Large intestine (tissue), 3 donors: ENCODE measurements around the gene NOXO1. TPM values are rescaled to one million over a fixed set of nuclear protein-coding genes. Genes with fewer than 3 reads are reported as not detected.

Source experiments
- DNase-seq, 2 donors: peaks; one replicate each; pipeline versions ENCODE4 v3.0.0 to v3.0.0-alpha.2; 2013
- H3K27ac ChIP-seq: one replicate; pipeline ENCODE4 v1.5.1; 2013; ENCODE audit warnings: low read length
- H3K27me3 ChIP-seq: 2 replicates; pipeline ENCODE4 v1.6.1; 2013; ENCODE audit warnings: low read length; ENCODE audit not compliant: control insufficient read depth, insufficient read depth
- H3K36me3 ChIP-seq: 2 replicates; pipeline ENCODE4 v1.6.1; 2013; ENCODE audit warnings: low read length; ENCODE audit not compliant: control insufficient read depth, insufficient read depth
- H3K4me1 ChIP-seq: one replicate; pipeline ENCODE4 v1.6.1; 2013; ENCODE audit warnings: low read length; ENCODE audit not compliant: control insufficient read depth, insufficient read depth
- H3K4me3 ChIP-seq: one replicate; pipeline ENCODE4 v1.5.1; 2013; ENCODE audit warnings: low read length
- H3K9me3 ChIP-seq: one replicate; pipeline ENCODE4 v1.6.1; 2013; ENCODE audit warnings: mild to moderate bottlenecking, low read depth, low read length, moderate library complexity; ENCODE audit not compliant: control insufficient read depth
- WGBS: methylation state at CpG from one replicate; pipeline ENCODE4 v1.1.5; 2013; ENCODE audit warnings: low lambda C conversion rate; ENCODE audit not compliant: insufficient coverage; 5-methylcytosine and 5-hydroxymethylcytosine counted together
- polyA plus RNA-seq: library from polyadenylated mRNA; unstranded; fragments of 120-200 nt; gene quantifications from one replicate; pipeline ENCODE4 v1.2.1, GENCODE V29; 2013

The NOXO1 gene
- polyA plus RNA-seq, 1 donor: 2.8 TPM

- 80% methylated on average over 1 of the region's 12 CpGs for WGBS
- no peaks in the 10 kb centered on the region for H3K36me3 ChIP-seq
- DNase-seq: no peak
- H3K4me1 ChIP-seq: peaks cover 34% of the 10 kb centered on the region
- peaks cover 4% of the 10 kb centered on the region for H3K9me3 ChIP-seq
- H3K27me3 ChIP-seq: peaks cover 45% of the 10 kb centered on the region
- H3K4me3 ChIP-seq: no peak overlapping the region
- peak overlapping the region; percentile 66 for H3K27ac ChIP-seq
Observed at GRCh38 chr16:2024032-2024420, 42.8 kb upstream of the NOXO1 start.

GRCh38 chr16:2023092-2024031 lies 42.1 kb upstream of the NOXO1 start:
- Histone ChIP-seq H3K9me3 (peaks cover 4% of the 10 kb centered on the region), H3K4me1 (peaks cover 34% of the 10 kb centered on the region), H3K4me3 (peak overlapping the region; percentile 25), H3K27me3 (peaks cover 45% of the 10 kb centered on the region), H3K36me3 (no peaks in the 10 kb centered on the region), H3K27ac (peak overlapping the region; percentile 66)
- WGBS: no CpG with 5 or more reads among the region's 53 CpGs
- peak; percentile 89 for DNase-seq

- peak in 1 of 2 donors; percentile 38 for DNase-seq
- peak overlapping the region; percentile 25 for H3K4me3 ChIP-seq
- H3K27me3 ChIP-seq: peaks cover 39% of the 10 kb centered on the region
- peaks cover 34% of the 10 kb centered on the region for H3K4me1 ChIP-seq
- peaks cover 4% of the 10 kb centered on the region for H3K9me3 ChIP-seq
- H3K27ac ChIP-seq: peak overlapping the region; percentile 21
- WGBS: no CpG with 5 or more reads among the region's 14 CpGs
- H3K36me3 ChIP-seq: no peaks in the 10 kb centered on the region
Observed at GRCh38 chr16:2022723-2023091, 41.4 kb upstream of the NOXO1 start.

- Histone ChIP-seq H3K4me3 (peak overlapping the region; percentile 24), H3K36me3 (no peaks in the 10 kb centered on the region), H3K4me1 (peaks cover 36% of the 10 kb centered on the region), H3K9me3 (peaks cover 4% of the 10 kb centered on the region), H3K27me3 (peaks cover 28% of the 10 kb centered on the region), H3K27ac (no peak overlapping the region)
- DNase-seq: peak in 1 of 2 donors; percentile 42
- no CpG with 5 or more reads among the region's 96 CpGs for WGBS
Observed at GRCh38 chr16:2019921-2020831, 38.9 kb upstream of the NOXO1 start.

DNA sequence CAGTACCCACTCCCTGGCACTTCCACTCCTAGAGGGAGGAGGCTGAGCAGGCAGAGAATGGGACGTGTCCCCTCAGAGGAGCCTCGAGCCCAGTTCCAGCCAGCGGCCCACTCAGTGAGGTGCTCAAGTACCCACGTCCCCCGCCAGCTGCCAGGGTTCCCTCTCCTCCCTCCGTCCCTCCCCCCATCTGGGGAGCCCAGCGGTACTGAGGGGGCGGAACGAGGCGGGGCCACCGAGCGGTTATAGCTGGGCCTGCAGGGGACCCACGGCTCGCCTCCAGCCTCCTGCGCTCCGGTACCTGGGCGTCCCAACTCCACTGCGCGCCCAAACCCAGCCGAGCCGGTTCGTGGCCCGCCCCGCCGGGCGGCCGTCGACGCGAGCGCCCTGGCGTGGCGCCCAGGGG lies 38.2 kb upstream of the NOXO1 start, which contains the start of gene NPW:
NPW (plus strand) TSS at position 268 of the 403 bp plus-strand sequence.
- no peak for DNase-seq

GRCh38 chr16:2016407-2016922 lies 35.2 kb upstream of the NOXO1 start:
- no CpG with 5 or more reads among the region's 13 CpGs for WGBS
- no peaks in the 10 kb centered on the region for H3K36me3 ChIP-seq
- H3K27me3 ChIP-seq: peaks cover 24% of the 10 kb centered on the region
- no peak overlapping the region for H3K27ac ChIP-seq
- no peak overlapping the region for H3K4me3 ChIP-seq
- H3K9me3 ChIP-seq: peaks cover 4% of the 10 kb centered on the region
- DNase-seq: no peak
- peaks cover 25% of the 10 kb centered on the region for H3K4me1 ChIP-seq

More for the DNA sequence above, 38.2 kb upstream of the NOXO1 start, which contains the start of gene NPW:
- Histone ChIP-seq H3K9me3 (peaks cover 4% of the 10 kb centered on the region), H3K36me3 (no peaks in the 10 kb centered on the region), H3K4me1 (peaks cover 41% of the 10 kb centered on the region), H3K4me3 (peak within 1 kb of the TSS; percentile 24), H3K27ac (no peak within 1 kb of the TSS), H3K27me3 (peaks cover 28% of the 10 kb centered on the region)
- no CpG with 5 or more reads among the region's 33 CpGs for WGBS

DNA sequence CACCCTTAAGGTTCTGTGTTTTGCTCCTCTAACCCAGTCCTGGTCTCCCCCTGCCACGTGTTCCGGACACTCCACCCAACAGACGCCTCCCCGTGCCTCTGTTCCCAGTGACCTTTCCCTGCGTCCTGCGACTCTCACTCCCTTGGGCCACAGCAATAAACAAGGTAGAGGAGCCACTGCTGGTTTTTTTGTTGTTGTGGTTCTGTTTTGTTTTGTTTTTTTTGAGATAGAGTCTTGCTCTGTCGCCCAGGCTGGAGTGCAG lies 34.6 kb upstream of the NOXO1 start:
- no peak for DNase-seq
- 90% methylated on average over 2 of the region's 7 CpGs for WGBS
- peaks cover 19% of the 10 kb centered on the region for H3K27me3 ChIP-seq
- peak overlapping the region; percentile 89 for H3K27ac ChIP-seq
- H3K4me1 ChIP-seq: peaks cover 23% of the 10 kb centered on the region
- no peaks in the 10 kb centered on the region for H3K36me3 ChIP-seq
- no peak overlapping the region for H3K4me3 ChIP-seq
- H3K9me3 ChIP-seq: peaks cover 4% of the 10 kb centered on the region

- Histone ChIP-seq H3K9me3 (peaks cover 4% of the 10 kb centered on the region), H3K27me3 (peaks cover 14% of the 10 kb centered on the region), H3K4me1 (peaks cover 21% of the 10 kb centered on the region), H3K36me3 (no peaks in the 10 kb centered on the region), H3K27ac (peak overlapping the region; percentile 89), H3K4me3 (no peak overlapping the region)
- peak; percentile 81 to 90 for DNase-seq
- no CpG with 5 or more reads among the region's 24 CpGs for WGBS
Observed at GRCh38 chr16:2015117-2015946, 34.1 kb upstream of the NOXO1 start.

GRCh38 chr16:2013527-2013926 lies 32.3 kb upstream of the NOXO1 start:
- no peak for DNase-seq
- Histone ChIP-seq H3K9me3 (no peaks in the 10 kb centered on the region), H3K27ac (no peak overlapping the region), H3K4me1 (peaks cover 22% of the 10 kb centered on the region), H3K4me3 (no peak overlapping the region), H3K27me3 (no peaks in the 10 kb centered on the region), H3K36me3 (no peaks in the 10 kb centered on the region)
- WGBS: no CpG with 5 or more reads among the region's 15 CpGs
